OCI-LY3 (cell line): ENCODE results near the gene COG5.

Source experiments
- H2AFZ ChIP-seq: fragments of 200-600, 300-600 bp; shearing (Covaris generic); 2 replicates; pipeline ENCODE4 v1.6.0; 2014; ENCODE audit warnings: antibody characterized with exemption, low read depth, low read length
- H3K27ac ChIP-seq: fragments of 200-600, 300-600 bp; sonication (generic); 2 replicates; pipeline ENCODE4 v1.5.1; 2014; ENCODE audit warnings: mild to moderate bottlenecking, low read length, moderate library complexity, mixed read lengths
- H3K27me3 ChIP-seq: fragments of 200-600, 300-600 bp; sonication (generic); 2 replicates; pipeline ENCODE4 v1.6.1; 2014; ENCODE audit warnings: low read depth, low read length, mixed read lengths
- H3K36me3 ChIP-seq: fragments of 200-600, 300-600 bp; sonication (generic); replicated peaks from 2 replicates; pipeline ENCODE3; 2014; ENCODE audit warnings: low read depth, low read length, mixed read lengths
- H3K4me1 ChIP-seq: fragments of 300-600, 200-600 bp; sonication (generic); 2 replicates; pipeline ENCODE4 v1.6.1; 2014; ENCODE audit warnings: low read length, mixed read lengths
- H3K4me2 ChIP-seq: fragments of 200-600, 300-600 bp; sonication (generic); 2 replicates; pipeline ENCODE4 v1.6.1; 2014; ENCODE audit warnings: low read length, mixed read lengths
- H3K4me3 ChIP-seq: fragments of 300-600, 200-600 bp; sonication (generic); 2 replicates; pipeline ENCODE4 v1.5.1; 2014; ENCODE audit warnings: antibody characterized with exemption, mild to moderate bottlenecking, low read length, moderate library complexity
- H3K79me2 ChIP-seq: fragments of 300-600, 200-600 bp; shearing (Covaris generic); 2 replicates; pipeline ENCODE4 v1.6.1; 2014; ENCODE audit warnings: mild to moderate bottlenecking, low read length, mixed read lengths
- H3K9ac ChIP-seq: fragments of 300-600, 200-600 bp; shearing (Covaris generic); 2 replicates; pipeline ENCODE4 v1.6.0; 2014; ENCODE audit warnings: mild to moderate bottlenecking, low read length, moderate library complexity
- H3K9me3 ChIP-seq: fragments of 200-600, 300-600 bp; shearing (Covaris generic); 2 replicates; pipeline ENCODE4 v1.6.1; 2014; ENCODE audit warnings: low read length, mixed read lengths; ENCODE audit not compliant: insufficient read depth
- H4K20me1 ChIP-seq: fragments of 200-600, 300-600 bp; sonication (generic); 2 replicates; pipeline ENCODE4 v1.6.1; 2016; ENCODE audit warnings: low read length, mixed read lengths; ENCODE audit not compliant: insufficient read depth
- EZH2phosphoT487 ChIP-seq: fragments of 200-600 bp; shearing (Covaris generic); IDR thresholded peaks from 2 replicates; pipeline ENCODE4 v1.6.1; 2018; ENCODE audit warnings: antibody characterized with exemption, mixed run types, low read depth
- TF ChIP-seq, protein P1 (sequence below): fragments of 200-600, 300-600 bp; sonication (generic); IDR thresholded peaks from 2 replicates; pipeline ENCODE4 v1.5.1; 2014; ENCODE audit warnings: antibody characterized with exemption, low read length, low read depth

The COG5 gene

GRCh38 chr7:107381453-107381852 lies 182.3 kb downstream of the COG5 start:
- Histone ChIP-seq H4K20me1 (no peaks in the 10 kb centered on the region), H3K79me2 (no peaks in the 10 kb centered on the region), H3K36me3 (no peaks in the 10 kb centered on the region), H3K9me3 (no peaks in the 10 kb centered on the region), H2AFZ (no peak overlapping the region), H3K9ac (no peak overlapping the region), H3K4me1 (peaks cover 3% of the 10 kb centered on the region), H3K27me3 (no peaks in the 10 kb centered on the region), H3K4me2 (no peak overlapping the region), H3K4me3 (no peak overlapping the region), H3K27ac (no peak overlapping the region)
- TF ChIP-seq, protein P1, sequence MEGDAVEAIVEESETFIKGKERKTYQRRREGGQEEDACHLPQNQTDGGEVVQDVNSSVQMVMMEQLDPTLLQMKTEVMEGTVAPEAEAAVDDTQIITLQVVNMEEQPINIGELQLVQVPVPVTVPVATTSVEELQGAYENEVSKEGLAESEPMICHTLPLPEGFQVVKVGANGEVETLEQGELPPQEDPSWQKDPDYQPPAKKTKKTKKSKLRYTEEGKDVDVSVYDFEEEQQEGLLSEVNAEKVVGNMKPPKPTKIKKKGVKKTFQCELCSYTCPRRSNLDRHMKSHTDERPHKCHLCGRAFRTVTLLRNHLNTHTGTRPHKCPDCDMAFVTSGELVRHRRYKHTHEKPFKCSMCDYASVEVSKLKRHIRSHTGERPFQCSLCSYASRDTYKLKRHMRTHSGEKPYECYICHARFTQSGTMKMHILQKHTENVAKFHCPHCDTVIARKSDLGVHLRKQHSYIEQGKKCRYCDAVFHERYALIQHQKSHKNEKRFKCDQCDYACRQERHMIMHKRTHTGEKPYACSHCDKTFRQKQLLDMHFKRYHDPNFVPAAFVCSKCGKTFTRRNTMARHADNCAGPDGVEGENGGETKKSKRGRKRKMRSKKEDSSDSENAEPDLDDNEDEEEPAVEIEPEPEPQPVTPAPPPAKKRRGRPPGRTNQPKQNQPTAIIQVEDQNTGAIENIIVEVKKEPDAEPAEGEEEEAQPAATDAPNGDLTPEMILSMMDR = no peak
- TF ChIP-seq EZH2phosphoT487 = no peak

DNA sequence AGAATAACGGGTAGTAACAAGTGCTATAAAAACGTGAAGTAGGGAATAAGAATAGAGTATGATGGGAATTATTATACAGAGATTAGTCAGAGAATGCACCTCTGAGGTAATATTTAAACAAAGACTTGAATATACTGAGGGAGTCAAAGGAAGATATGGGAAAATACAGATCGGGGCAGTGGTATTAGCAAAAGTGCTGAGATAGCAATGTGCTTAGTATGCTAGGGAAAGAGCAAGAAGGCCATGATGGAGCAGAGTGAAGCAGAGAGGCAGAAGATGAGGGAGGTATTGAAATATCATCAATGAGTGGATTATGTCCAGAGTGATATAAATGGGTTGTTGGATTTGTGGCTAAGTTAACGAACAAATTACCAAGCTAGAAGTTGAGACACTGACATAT lies 190.4 kb downstream of the COG5 start:
- H3K4me1 ChIP-seq = no peaks in the 10 kb centered on the region
- no peaks in the 10 kb centered on the region for H3K79me2 ChIP-seq
- no peak overlapping the region for H3K9ac ChIP-seq
- no peaks in the 10 kb centered on the region for H3K36me3 ChIP-seq
- H3K4me2 ChIP-seq = no peak overlapping the region
- H2AFZ ChIP-seq = no peak overlapping the region
- H3K9me3 ChIP-seq = no peaks in the 10 kb centered on the region
- H4K20me1 ChIP-seq = no peaks in the 10 kb centered on the region
- TF ChIP-seq EZH2phosphoT487 = no peak
- TF ChIP-seq, protein P1 = no peak
- no peaks in the 10 kb centered on the region for H3K27me3 ChIP-seq
- no peak overlapping the region for H3K4me3 ChIP-seq
- H3K27ac ChIP-seq = no peak overlapping the region

DNA sequence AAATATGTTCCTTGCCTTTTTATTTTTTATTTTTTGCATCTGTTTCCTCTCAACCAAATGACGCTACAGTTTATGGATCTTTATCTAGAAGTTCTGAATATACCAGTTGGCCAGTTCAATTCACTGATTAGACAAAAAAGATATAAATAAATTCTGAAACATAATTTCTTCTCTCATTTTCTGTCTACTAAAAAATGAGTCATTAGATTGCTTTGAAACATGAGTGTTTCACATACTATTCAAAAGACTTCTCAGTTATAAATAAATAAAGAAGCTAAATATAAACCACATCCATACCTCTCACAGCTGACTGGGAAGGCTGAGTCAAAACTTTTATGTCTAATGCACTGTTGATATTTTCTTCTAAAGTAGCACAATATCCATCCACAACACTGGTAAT lies 191.4 kb downstream of the COG5 start:
- H3K9ac ChIP-seq = no peak overlapping the region
- no peaks in the 10 kb centered on the region for H3K4me1 ChIP-seq
- H4K20me1 ChIP-seq = no peaks in the 10 kb centered on the region
- H3K4me2 ChIP-seq = no peak overlapping the region
- H3K36me3 ChIP-seq = no peaks in the 10 kb centered on the region
- H3K27ac ChIP-seq = no peak overlapping the region
- H3K79me2 ChIP-seq = no peaks in the 10 kb centered on the region
- H3K4me3 ChIP-seq = no peak overlapping the region
- H3K9me3 ChIP-seq = no peaks in the 10 kb centered on the region
- no peaks in the 10 kb centered on the region for H3K27me3 ChIP-seq
- H2AFZ ChIP-seq = no peak overlapping the region
- no peak for TF ChIP-seq EZH2phosphoT487
- TF ChIP-seq, protein P1 = no peak

DNA sequence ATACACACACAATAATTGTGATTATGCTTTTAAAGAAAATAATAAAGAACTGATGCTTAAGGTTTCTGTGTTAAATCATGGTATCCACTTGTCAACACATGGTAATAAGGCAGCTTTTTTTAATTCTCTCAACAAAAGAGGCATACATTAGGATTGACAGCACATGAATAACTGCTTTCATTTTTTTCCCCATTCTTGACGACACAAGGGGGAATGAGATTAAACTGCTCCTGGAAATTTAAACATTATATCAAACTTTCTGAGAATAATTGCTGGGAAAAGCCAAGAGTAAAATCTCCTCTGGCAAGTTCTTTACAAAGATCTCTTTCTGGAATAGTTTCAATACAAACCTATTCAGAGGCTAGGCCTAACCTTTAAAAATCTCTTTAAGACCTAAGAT lies 192.9 kb downstream of the COG5 start:
- Histone ChIP-seq H3K27ac (no peak overlapping the region), H3K4me2 (no peak overlapping the region), H4K20me1 (no peaks in the 10 kb centered on the region), H3K4me3 (no peak overlapping the region), H3K9ac (no peak overlapping the region), H2AFZ (no peak overlapping the region), H3K4me1 (no peaks in the 10 kb centered on the region), H3K9me3 (no peaks in the 10 kb centered on the region), H3K36me3 (no peaks in the 10 kb centered on the region), H3K27me3 (no peaks in the 10 kb centered on the region), H3K79me2 (no peaks in the 10 kb centered on the region)
- TF ChIP-seq, protein P1 = no peak
- TF ChIP-seq EZH2phosphoT487 = no peak
